Stimulated activated CD4-positive, alpha-beta T cell treated with anti-CD3 and anti-CD28 coated beads, Interleukin-4, amount 100 ng/mL, for 24 hours (primary cell): ENCODE measurements around the gene EIF5B.
"Not testable (repeated sequence)": the region's sequence is repeated elsewhere in the genome, so short reads cannot be mapped to it uniquely, and the experiment has no call there.

Experiments
- DNase-seq: peaks from one replicate; pipeline ENCODE4 v3.0.0-alpha.2; 2020

The EIF5B gene

DNA sequence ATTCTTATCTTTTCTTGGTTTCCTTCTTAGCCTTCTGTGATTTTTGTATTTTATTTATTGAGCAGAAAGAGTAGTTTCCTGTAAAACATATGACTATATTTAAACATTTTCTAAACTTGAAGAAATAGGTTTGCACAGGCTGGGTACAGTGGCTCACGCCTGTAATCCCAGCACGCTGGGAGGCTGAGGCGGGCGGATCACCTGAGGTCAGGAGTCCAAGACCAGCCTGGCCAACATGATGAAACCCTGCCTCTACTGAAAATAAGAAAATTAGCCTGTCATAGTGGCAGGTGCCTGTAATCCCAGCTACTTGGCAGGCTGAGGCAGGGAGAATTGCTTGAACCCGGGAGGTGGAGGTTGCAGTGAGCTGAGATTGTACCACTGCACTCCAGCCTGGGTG is 31.7 kb downstream of the EIF5B start:
- DNase-seq, result not testable (repeated sequence)

DNA sequence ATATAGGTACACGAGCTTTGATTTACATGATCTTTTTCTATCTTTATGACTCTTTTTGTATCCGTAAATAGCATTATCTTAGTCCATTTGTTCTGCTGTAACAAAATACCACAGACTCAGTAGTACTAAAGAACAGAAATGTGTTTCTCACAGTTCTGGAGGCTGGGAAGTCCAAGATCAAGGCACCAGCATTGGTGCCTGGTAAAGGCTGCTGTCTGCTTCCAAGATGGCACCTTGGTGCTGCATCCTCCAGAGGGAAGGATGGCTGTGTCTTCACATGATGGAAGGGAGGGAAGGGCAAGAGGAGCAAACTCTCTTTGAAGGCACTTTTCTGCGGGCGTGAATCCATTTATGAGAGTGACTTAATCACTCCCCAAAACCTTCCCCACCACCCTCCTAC is 36.0 kb downstream of the EIF5B start:
- DNase-seq, result no peak

DNA sequence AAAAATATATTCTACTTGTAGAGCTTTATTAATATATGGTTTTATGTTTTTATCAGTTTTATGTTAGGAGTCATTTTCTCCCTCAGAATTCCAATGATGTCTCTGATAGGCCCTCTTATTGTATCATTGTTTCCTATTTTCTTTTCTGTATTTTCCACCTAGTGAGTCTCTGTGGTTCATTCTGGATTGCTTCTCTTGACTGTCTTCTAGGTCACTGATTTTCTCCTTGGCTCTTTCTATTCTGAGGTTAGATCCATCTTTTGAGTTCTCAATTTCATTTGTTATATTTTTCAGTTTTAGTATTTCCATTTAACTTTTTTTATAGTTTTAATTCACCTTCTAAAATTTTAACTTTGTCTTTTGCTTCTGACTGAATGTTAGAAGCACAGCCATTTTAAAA is 37.6 kb downstream of the EIF5B start:
- no peak for DNase-seq

DNA sequence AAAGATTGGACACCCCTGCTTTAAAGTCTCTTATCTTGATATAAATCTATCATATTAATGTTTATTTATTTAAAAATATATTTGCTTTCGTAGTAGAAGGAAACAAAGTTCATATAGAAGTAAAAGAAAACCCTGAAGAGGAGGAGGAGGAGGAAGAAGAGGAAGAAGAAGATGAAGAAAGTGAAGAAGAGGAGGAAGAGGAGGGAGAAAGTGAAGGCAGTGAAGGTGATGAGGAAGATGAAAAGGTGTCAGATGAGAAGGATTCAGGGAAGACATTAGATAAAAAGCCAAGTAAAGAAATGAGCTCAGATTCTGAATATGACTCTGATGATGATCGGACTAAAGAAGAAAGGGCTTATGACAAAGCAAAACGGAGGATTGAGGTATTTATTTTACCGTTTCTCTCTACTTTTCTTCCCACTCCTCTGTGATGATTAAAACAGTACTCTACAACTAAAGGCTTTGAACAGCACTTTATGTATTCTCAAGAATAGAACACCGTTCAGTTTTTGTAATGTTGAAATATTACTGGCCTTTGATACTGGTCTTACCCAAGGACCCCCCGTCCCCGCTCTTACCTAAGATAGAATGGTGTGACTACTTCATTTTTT is 39.2 kb downstream of the EIF5B start:
- DNase-seq, result no peak

DNA sequence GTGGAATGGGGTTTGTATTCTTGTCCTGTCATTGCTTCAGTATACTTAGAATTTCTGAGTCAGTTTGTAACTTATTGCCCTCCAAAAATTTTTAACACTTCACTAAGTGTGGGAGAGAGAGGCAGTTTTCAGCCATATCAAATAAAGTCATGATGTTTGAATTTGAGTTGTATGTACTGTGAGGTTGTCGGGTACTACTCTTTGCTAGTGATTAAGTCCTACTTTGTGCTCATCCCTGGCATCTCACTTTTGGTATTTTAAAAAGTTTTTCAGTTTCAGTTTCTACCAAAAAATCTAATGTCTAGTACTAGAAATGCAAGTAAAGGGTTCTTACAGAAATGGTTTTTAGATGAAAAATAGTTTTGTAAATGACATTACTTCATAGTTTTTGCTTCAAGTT is 40.7 kb downstream of the EIF5B start:
- DNase-seq, result no peak

DNA sequence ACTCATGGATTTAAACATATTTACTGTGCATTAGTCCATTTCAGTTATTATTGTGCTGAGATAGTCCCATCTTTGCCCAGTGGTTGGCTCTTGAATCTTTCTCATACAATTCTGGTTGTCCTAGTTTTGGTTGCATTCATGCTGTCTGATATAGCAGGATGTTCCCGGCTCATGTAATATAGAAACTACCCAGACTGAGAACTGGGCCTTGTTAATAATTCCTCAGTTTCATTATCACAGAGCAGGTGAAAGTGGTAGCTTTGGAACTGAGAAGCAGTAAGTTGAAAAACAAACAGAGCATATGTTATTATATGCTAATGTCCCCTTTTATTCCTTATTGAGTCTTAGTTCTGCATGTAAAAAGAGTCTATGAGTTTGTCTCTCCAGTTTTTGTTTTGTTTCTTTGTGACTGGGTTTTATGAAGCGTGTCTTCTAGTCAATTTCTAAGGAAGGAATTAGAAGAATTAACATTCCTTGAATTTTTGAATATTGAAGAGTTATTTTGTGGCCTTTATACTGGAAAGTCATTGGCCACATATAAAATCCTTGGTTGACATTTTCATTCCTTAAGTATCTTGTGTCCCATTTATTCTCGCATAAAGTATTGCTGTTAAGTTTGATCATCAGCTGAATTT is 43.3 kb downstream of the EIF5B start:
- DNase-seq, result no peak

DNA sequence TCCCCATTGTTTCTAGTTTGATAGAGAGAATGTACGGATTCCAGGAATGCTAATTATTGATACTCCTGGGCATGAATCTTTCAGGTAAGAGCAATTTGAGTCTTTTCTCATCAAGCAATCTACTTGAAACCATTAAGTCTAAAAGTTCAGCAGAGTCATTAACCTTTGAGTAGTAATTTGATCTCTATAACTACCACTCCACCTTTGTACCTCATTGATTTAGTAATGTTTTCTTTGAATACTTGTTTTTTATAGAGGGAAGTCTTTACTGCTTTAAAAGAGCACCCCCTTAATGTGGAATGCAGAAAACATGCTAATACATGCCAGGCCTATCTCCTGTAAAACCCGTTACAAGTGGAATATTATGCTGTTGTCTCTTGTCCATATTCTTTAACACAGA is 45.0 kb downstream of the EIF5B start:
- DNase-seq, result no peak

DNA sequence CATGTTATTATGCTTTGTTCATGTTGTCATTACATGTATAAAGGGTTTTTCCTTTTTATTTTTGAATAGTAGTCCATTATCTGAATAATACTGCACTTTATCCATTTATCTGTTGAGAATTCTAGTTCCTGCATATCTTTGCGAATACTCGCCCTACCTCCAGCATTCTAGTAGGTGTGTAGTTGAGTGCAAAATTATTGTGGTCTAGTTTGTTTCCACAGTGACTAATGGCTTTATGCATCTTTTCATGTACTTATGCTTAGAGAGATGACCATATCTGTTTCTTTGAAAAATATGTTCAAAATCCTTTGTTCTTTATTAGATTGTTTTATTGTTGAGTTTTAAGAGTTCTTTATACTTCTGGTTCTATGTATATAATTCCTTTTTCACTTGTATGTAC is 48.8 kb downstream of the EIF5B start:
- no peak for DNase-seq

DNA sequence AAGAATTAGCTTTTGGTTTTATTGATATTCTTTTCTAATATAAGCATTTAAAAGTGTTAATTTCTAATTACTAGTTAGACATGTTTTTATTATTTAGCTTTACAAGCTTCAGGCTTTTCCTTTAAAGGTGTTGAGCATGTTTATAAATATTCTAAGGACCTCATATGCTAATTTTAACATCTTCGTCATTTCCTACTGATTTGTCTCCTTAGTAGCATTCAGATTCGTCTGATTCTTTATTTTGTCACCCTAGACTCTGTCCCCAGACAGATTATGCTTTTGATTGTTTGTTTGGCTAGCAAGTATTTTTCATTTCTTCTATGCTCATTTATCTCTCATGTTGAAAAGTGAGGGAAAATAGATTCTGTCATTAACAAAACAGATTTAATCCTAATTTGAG is 51.7 kb downstream of the EIF5B start:
- no peak for DNase-seq

DNA sequence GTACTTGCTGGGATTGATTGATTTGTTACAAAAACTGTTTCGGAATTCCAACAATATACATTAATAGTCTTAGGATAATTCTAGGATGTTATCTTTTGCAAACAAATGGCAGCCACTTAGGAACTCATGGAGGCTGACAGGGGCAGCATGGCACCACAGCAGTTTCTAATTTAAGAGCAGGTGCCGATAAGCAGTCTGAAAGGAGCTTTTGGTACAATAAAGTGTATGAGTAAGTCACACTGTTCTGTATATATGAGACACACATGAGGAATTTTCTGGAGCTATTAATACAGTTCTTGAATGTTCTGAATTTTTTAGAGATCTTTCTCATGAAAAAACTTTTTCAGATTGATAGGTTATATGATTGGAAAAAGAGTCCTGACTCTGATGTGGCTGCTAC is 52.2 kb downstream of the EIF5B start:
- DNase-seq, result no peak

DNA sequence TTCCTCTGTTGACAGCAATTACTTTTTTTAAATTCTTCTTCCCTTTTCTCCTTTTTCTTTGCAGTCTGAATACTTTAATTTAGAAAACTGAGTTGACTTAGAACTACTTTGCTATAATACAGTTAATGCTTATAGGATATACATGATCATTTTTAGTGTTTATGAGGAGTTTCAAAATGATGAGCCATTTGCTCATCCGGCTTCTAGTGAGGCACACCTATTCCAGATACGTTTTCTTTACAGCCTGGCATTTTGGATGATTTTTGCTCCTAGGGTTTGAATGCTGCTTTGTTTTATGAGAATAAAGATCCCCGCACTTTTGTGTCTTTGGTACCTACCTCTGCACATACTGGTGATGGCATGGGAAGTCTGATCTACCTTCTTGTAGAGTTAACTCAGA is 52.8 kb downstream of the EIF5B start:
- DNase-seq, result no peak

DNA sequence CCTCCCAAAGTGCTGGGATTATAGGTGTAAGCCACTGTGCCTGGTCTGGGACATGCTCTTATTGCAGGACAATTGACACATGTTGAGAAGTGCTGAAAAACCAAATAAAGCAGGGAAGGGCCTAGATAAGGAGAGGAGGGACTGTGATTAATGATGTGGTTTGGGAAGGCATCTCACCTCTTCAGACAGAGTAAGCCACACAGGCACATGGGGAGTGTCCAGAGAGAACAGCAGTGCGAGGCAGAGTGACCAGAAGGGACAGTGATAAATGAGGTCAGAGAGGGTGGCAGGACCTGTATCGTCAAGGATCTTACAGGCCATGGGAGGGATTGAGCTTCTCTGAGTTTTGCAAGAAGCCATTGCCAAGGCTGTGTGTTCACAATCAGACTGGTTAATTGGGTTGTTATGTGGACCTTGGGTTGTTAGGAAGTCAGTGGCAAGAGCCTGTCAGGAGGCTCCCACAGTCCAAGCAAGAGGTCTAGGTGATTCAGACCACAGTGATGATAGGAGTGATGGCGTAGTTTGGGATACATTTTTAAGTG is 58.5 kb downstream of the EIF5B start:
- no peak for DNase-seq

DNA sequence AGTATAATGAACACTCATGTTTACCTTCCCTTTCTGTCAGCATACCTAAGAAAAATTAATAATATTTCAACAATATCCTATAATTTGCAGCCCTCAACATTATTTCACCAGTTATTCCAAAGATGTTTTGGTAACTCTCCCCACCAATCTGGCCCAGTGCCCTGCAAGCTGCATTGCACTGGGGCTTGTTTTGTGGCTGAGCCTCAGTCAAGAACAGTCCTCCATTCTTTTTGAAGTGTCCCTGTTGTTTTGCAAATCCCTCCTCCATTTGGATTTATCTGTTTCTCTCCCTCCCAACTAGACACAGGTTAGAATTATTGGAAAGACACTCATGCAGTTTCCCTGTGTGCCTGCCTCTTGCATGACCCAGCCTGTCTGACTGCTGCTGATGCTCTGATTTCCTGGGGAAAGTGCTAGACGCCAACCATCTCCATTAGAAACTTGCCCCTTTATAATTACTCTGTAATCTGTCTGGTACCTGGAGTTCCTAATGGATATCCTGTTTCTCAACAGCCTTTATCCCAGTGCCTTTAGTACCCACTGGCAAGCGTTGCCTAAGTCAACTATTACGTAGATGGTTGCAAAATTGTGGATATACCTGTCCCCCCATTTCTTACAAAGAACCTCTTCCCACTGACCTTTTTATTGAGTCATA is 60.2 kb downstream of the EIF5B start:
- no peak for DNase-seq

DNA sequence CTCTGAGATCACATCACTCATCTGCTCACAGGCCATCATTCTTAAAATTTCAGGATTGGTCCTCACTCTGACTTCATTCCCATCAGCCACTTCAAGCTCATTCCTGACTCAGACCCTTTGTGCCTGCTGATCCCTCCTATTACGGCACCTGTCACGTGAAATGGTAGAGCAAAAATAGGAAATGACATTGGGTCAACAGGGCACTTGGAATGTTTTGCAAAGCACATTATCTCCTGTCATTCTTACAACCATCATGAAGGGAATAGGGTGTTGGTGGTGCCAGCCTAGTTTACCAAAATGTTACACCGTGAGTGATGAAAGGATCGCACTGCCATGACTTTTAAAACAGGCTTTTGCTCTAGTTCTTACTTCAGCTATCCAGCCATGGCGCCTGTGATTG is 61.1 kb downstream of the EIF5B start:
- DNase-seq, result no peak

DNA sequence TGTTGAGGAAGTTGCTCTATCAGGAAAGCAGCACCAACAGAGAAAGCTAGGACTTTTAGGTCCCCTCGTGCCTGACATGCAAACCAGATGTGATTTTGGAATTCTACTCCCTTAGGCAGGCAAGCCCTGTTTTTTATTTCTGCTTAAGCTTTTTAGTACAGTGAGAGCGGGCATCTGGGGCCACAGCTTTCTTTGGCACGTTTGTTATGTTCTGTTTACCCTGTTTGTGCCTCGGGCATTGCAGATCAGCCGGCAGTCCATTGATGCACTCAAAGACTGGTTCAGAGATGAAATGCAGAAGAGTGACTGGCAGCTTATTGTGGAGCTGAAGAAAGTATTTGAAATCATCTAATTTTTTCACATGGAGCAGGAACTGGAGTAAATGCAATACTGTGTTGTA is 61.9 kb downstream of the EIF5B start:
- DNase-seq, result no peak

DNA sequence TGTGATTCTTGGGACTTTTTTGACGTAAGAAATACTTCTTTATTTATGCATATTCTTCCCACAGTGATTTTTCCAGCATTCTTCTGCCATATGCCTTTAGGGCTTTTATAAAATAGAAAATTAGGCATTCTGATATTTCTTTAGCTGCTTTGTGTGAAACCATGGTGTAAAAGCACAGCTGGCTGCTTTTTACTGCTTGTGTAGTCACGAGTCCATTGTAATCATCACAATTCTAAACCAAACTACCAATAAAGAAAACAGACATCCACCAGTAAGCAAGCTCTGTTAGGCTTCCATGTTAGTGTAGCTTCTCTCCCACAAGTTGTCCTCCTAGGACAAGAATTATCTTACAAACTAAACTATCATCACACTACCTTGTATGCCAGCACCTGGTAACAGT is 62.6 kb downstream of the EIF5B start:
- DNase-seq, result no peak

DNA sequence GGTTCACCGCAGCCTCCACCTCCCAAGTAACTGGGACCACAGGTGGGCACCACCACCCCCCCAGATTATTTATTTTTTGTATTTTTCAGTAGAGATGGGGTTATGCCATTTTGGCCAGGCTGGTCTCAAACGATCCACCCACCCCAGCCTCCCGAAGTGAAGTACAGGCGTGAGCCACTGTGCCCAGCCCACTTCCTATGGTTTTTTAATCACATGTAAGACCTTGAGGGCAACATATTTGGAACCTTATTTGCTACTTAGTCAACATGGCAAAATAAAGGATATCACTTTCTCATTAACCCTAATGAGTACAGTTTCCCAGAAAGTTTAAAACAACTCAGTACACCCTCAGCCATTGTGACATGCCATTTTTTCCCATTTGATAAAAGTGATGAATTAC is 64.7 kb downstream of the EIF5B start:
- no peak for DNase-seq

DNA sequence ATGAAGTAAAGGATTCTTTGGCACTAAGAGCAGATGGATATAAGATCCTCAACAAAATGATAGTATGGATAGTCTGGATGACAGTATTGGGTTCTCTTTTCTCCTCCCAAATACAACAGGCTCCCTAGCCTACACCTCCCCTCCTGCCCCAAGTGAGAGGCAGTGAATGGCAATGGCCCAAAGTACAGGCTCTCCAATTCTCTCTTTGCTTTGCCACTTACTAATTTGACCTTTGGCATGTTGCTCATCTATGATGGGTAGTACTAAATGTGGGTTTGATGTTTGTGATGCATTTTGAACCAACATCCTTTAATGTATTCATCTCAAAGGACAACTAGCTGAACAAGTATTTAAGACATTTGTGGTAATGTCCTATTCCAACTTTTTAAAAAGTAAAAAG is 65.9 kb downstream of the EIF5B start:
- DNase-seq, result no peak

DNA sequence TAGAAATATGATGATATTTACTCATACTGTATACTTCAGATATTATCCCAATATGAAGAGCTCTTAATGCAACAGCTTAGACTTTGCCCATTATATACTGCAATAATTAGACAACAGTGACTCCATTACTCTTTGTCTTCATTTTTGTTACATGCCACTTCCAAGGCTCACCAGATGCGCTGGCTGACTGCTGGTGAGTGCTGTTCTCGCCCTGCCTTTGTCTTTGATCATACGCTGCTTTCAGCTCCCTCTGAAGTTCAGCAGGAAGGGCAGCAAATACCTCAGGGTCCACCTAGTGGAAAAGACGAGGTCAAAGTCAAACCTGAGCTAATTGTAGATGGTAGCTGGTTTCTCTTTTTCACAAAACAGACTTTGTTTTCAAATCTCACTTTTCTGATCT is 66.3 kb downstream of the EIF5B start:
- no peak for DNase-seq

DNA sequence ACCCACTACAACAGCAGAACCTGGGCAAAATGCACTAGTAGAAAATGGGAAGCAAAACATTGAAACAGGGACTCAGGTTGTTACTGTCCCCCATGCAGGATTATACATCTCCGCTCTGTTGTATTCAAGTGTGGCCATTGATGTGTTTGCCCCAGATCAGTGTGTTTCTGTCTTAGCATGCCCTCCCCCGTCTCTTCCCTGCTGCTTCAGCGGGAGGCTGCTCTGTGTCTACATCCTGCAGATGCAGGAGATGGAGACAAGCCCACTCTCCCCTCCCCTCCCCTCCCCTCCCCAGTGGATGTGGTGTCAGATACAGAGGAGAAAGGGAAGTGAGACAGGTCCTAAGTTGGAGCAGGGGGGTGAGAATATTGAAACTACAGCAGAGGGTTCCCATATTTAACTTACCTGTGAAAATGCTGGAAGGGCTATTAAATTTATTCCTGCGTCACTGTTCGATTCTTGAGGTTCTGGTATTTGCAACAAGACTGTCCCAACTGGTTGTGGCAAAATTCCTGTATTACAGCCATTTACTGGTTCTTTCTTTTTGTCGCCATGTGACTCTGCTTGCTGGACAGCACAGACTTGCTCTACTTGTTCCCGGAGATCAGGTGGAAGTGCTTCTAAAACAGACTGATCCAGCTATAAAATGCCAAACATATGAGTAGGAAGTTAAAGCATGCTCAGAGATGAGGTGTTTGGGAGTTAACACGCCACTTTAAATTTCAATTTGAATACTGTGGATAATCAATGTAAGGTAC is 67.0 kb downstream of the EIF5B start:
- DNase-seq, result no peak

DNA sequence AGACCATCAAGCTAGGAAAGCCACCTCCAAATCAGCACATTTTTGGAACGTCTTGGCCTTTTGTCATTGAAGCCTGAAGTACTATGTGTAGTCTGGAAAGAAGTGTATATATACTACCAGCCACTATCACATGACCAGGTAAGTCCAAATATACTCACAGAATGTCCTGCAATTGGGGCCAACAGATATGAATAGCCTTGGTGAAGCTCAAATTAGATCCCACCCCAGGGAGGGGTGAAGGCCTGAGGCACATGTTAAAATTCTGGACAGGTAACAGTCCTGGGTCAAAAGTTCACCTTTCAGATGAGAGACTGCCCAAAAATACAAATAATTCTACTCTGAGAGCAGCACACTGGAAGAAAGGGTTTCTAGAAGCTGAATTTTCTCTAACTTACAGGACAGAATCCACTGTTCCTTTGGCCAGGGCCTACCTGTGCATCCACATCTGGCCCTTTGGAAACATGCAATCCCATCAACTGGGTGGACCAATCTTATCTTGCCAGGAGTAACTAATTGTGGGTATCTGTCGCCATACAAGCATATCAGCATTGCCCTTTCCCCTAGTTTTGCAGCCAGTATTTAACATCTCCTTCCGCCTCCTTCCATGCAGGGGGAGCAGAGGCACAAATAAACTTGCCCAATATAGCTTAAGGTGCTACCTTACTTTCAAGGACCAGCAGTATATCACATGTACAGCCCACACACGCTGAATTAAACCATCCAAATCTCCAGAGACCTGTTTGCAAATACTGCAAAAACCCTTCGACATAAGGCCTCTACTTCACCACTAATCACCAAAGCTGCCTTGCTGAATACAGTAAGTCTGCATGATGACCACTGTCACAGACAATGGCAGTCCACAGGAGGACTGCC is 67.8 kb downstream of the EIF5B start:
- DNase-seq, result no peak

DNA sequence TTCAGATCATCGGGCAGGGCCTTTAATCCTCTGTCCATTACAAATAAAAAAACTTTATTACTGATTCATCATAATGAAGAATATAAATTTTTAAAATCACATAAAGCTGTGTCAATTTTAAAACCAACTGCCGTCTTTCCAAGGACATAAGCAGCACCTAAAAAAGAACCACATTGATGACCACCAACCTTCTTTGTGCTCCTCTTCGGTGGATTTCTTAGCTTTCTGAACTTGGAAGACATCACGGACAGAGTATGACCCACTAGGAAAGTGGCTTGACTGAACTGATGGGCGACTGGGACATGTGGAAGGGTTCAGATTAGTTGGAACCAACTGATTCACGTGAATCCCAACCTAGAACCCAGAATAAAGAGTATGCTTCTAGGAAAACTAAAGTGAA is 68.9 kb downstream of the EIF5B start:
- no peak for DNase-seq

DNA sequence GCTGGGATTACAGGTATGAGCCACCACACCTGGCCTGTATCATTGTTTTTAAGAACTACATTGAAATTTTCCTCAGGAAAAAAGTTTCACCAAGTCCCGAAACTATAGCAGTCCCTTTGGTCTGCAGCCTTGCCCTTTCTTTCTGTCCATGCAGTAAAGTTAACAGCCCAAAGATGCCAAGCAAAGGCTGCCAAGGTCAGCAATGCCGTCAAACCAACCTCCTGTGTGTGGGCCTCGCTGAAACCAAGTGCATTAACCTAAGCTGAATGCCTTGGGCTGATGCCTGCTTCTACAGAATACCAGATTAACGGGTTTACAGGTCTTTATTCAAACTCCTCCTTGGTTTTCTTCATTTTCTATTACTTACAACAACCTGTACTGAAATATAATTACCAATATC is 73.1 kb downstream of the EIF5B start:
- DNase-seq, result no peak
